HAP-1 (cell line): ENCODE results near the gene COASY.
A peak's percentile ranks its signal among the peaks of the same experiment; 100 is the strongest.

ENCODE experiments used
- DNase-seq, 2 experiments: peaks; one replicate each; pipeline ENCODE4 v3.0.0-alpha.2; 2016 to 2020; ENCODE audit warnings: low spot score in 2 of 2
- H3K27me3 ChIP-seq: fragments of 250-450 bp; sonication (Bioruptor Pico); 2 replicates; pipeline ENCODE4 v1.5.1; 2020; ENCODE audit warnings: low read depth, mild to moderate bottlenecking, moderate library complexity
- H3K36me3 ChIP-seq: fragments of 250-450 bp; sonication (Bioruptor Pico); replicated peaks from 2 replicates; pipeline ENCODE4 v1.5.1; 2020; ENCODE audit warnings: mild to moderate bottlenecking
- H3K4me1 ChIP-seq: fragments of 250-450 bp; sonication (Bioruptor Pico); 2 replicates; pipeline ENCODE4 v1.5.1; 2020; ENCODE audit warnings: mild to moderate bottlenecking
- H3K4me3 ChIP-seq: fragments of 250-450 bp; sonication (Bioruptor Pico); 2 replicates; pipeline ENCODE4 v1.5.1; 2020; ENCODE audit warnings: mild to moderate bottlenecking, moderate library complexity
- H3K9me3 ChIP-seq: fragments of 250-450 bp; sonication (Bioruptor Pico); 2 replicates; pipeline ENCODE4 v1.5.1; 2020; ENCODE audit warnings: mild to moderate bottlenecking, moderate library complexity
- in situ Hi-C: fragments of 300-500 bp; cut with MboI; formaldehyde crosslinking; loops from 3 replicates; pipeline ENCODE4 v1.14.3; 2020; ENCODE audit warnings: low sequenced_read_pairs, inconsistent platforms, mixed read lengths

Gene COASY

GRCh38 chr17:42521666-42522262 lies 40.2 kb upstream of the COASY start:
- peaks cover 18% of the 10 kb centered on the region for H3K36me3 ChIP-seq
- H3K27me3 ChIP-seq = no peaks in the 10 kb centered on the region
- peaks cover 17% of the 10 kb centered on the region for H3K4me1 ChIP-seq
- in situ Hi-C loops = loop anchor here (10.0 kb wide), 2 partner anchors 97 to 197 kb away; partner anchors contain the start of gene CAVIN1
- no peak for DNase-seq
- no peaks in the 10 kb centered on the region for H3K9me3 ChIP-seq
- H3K4me3 ChIP-seq = no peak overlapping the region

- in situ Hi-C loops = loop anchor here (10.0 kb wide), 2 partner anchors 98 to 198 kb away; partner anchors contain the start of gene CAVIN1
- no peak for DNase-seq
- no peaks in the 10 kb centered on the region for H3K9me3 ChIP-seq
- peaks cover 14% of the 10 kb centered on the region for H3K36me3 ChIP-seq
- H3K4me1 ChIP-seq = peaks cover 17% of the 10 kb centered on the region
- no peak overlapping the region for H3K4me3 ChIP-seq
- no peaks in the 10 kb centered on the region for H3K27me3 ChIP-seq
Observed at GRCh38 chr17:42522263-42522790, 39.6 kb upstream of the COASY start.

DNA sequence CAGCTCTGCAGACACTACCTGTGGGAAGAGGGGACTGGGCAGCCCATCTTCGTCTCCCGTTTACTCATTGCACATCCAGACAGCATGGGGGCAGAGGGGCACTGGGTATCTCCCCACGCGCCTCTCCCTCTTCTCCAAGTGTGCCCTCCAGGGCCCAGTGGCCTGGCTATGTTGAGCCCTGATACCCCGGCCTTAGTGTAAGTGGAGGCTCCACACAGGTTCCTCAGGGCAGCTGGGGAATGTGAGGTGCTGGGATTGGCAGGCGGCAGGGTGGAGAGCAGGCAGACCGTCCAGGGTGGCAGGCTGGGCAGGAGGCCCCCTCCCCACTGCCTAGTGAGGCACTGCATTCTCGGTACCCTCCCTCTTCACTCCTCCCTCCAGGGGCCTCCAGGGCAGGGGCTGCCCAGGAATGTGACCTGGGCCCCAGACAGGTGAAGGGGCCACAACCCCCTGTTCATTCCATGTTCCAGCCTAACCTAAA lies 39.1 kb upstream of the COASY start:
- in situ Hi-C loops = loop anchor here (10.0 kb wide), 2 partner anchors 98 to 198 kb away; partner anchors contain the start of gene CAVIN1
- DNase-seq = no peak
- H3K4me1 ChIP-seq = peaks cover 17% of the 10 kb centered on the region

GRCh38 chr17:42525221-42525620 lies 36.7 kb upstream of the COASY start:
- Histone ChIP-seq H3K27me3 (no peaks in the 10 kb centered on the region), H3K36me3 (peaks cover 13% of the 10 kb centered on the region), H3K9me3 (no peaks in the 10 kb centered on the region), H3K4me1 (peaks cover 5% of the 10 kb centered on the region), H3K4me3 (no peak overlapping the region)
- in situ Hi-C loops = loop anchor here (10.0 kb wide), 2 partner anchors 100 to 200 kb away; partner anchors contain the start of gene CAVIN1
- DNase-seq = no peak

More for the DNA sequence above, 39.1 kb upstream of the COASY start:
- no peaks in the 10 kb centered on the region for H3K9me3 ChIP-seq
- peaks cover 13% of the 10 kb centered on the region for H3K36me3 ChIP-seq
- no peak overlapping the region for H3K4me3 ChIP-seq
- H3K27me3 ChIP-seq = no peaks in the 10 kb centered on the region

GRCh38 chr17:42526031-42526444 lies 35.9 kb upstream of the COASY start:
- in situ Hi-C loops = loop anchor here (10.0 kb wide), 2 partner anchors 101 to 201 kb away; partner anchors contain the start of gene CAVIN1
- H3K4me1 ChIP-seq = 0 out of 2 replicates have a peak, but pooled peaks cover 2% of the 10 kb centered on the region

GRCh38 chr17:42527932-42528331 lies 34.0 kb upstream of the COASY start:
- no peak for DNase-seq
- no peaks in the 10 kb centered on the region for H3K27me3 ChIP-seq
- 0 out of 2 replicates have a peak, but pooled peaks cover 2% of the 10 kb centered on the region for H3K4me1 ChIP-seq
- H3K9me3 ChIP-seq = no peaks in the 10 kb centered on the region
- H3K4me3 ChIP-seq = no peak overlapping the region
- in situ Hi-C loops = loop anchor here (10.0 kb wide), 2 partner anchors 103 to 203 kb away; partner anchors contain the start of gene CAVIN1
- 0 out of 2 replicates have a peak, but pooled peaks cover 3% of the 10 kb centered on the region for H3K36me3 ChIP-seq

More at GRCh38 chr17:42526031-42526444, 35.9 kb upstream of the COASY start:
- H3K36me3 ChIP-seq = peaks cover 11% of the 10 kb centered on the region
- H3K4me3 ChIP-seq = no peak overlapping the region
- H3K9me3 ChIP-seq = no peaks in the 10 kb centered on the region
- no peaks in the 10 kb centered on the region for H3K27me3 ChIP-seq
- DNase-seq = no peak

DNA sequence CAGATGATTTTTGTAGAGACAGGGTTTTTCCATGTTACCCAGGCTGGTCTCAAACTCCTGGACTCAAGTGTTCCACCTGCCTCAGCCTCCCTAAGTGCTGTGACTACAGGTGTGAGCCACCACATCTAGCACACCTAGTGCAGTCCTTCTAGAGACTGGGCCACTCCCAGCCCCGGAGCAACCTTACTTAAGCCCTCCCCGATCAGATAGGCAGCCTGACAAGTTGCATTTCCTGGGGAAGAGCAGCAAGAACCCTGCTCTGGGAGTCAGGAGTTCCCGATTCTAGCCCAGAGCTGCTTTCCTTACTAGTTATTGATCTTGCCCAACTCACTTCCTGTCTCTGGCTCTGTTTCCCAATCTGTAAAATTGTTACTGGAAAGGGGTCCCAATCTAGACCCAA lies 32.9 kb upstream of the COASY start:
- in situ Hi-C loops = loop anchor here (10.0 kb wide), 2 partner anchors 104 to 204 kb away; partner anchors contain the start of gene CAVIN1
- no peak overlapping the region for H3K4me3 ChIP-seq
- H3K36me3 ChIP-seq = no peaks in the 10 kb centered on the region
- 0 out of 2 replicates have a peak, but pooled peaks cover 1% of the 10 kb centered on the region for H3K4me1 ChIP-seq
- no peaks in the 10 kb centered on the region for H3K9me3 ChIP-seq
- DNase-seq = no peak
- no peaks in the 10 kb centered on the region for H3K27me3 ChIP-seq

DNA sequence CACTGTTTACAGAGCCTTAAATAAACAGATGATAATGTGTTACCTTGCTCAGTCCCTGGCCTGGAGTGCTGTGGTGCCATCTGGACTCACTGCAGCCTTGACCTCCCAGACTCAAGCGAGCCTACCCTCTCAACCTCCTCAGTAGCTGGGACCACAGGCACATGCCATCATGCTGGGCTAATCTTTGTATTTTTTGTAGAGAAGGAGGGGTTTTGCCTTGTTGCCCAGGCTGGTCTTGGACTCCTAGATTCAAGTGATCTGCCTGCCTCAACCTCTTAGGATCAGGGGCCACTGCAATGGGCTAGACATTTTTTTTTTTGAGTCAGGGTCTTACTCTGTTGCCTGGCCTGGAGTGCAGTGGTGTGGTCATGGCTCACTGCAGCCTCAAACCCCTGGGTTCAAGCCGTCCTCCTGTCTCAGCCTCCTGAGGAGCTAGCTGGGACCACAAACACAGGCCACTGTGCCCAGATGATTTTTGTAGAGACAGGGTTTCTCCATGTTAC lies 30.9 kb upstream of the COASY start:
- no peak for DNase-seq
- no peaks in the 10 kb centered on the region for H3K9me3 ChIP-seq
- H3K4me3 ChIP-seq = no peak overlapping the region
- H3K36me3 ChIP-seq = no peaks in the 10 kb centered on the region
- H3K27me3 ChIP-seq = no peaks in the 10 kb centered on the region
- peaks cover 10% of the 10 kb centered on the region for H3K4me1 ChIP-seq
- in situ Hi-C loops = no loop called here

- H3K4me1 ChIP-seq = peaks cover 10% of the 10 kb centered on the region
- peak; percentile 59 to 73 for DNase-seq
Observed at GRCh38 chr17:42531455-42532354, 30.2 kb upstream of the COASY start.

DNA sequence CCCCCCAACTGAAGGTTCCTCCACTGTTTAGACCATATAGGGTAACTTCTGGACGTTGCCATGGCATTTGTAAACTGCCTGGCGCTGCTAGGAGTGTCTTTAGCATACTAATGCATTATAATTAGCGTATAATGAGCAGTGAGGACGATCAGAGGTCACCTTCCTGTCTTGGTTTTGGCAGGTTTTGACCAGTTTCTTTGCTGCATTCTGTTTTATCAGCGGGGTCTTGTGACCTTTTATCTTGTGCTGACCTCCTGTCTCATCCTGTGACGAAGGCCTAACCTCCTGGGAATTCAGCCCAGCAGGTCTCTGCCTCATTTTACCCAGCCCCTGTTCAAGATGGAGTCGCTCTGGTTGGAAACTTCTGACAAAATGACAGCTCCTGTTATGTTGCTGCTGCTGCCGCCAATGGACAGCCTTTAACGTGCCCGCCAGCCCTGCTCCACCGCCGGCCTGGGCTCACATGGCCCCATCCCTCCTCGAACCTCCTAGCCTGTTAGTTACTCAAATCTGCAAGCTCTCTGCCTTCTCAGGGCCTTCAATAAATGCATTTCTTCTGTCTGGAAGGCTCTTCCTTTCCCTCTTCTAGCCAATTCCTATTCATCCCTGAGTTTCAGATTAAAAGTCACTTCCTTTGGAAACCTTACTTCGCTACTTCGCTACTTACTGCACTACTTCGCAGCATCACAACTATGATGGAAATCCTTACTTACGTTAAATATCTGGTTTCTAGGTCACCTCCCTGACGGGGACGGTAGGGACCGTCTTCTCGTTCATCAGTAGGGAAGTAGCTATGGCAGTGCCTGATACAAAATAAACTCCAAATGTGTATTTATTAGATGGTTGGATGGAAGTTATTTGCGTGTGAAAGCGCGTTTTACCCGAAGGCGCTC lies 26.5 kb upstream of the COASY start:
- no peak for DNase-seq
- Histone ChIP-seq H3K9me3 (no peaks in the 10 kb centered on the region), H3K27me3 (no peaks in the 10 kb centered on the region), H3K4me1 (peaks cover 16% of the 10 kb centered on the region), H3K4me3 (peak overlapping the region; percentile 25), H3K36me3 (peaks cover 22% of the 10 kb centered on the region)
- in situ Hi-C loops = no loop called here

More at GRCh38 chr17:42531455-42532354, 30.2 kb upstream of the COASY start:
- Histone ChIP-seq H3K9me3 (no peaks in the 10 kb centered on the region), H3K27me3 (no peaks in the 10 kb centered on the region), H3K4me3 (peak overlapping the region; percentile 27), H3K36me3 (no peaks in the 10 kb centered on the region; the same call in 1 of the 2 replicates)
- in situ Hi-C loops = no loop called here

DNA sequence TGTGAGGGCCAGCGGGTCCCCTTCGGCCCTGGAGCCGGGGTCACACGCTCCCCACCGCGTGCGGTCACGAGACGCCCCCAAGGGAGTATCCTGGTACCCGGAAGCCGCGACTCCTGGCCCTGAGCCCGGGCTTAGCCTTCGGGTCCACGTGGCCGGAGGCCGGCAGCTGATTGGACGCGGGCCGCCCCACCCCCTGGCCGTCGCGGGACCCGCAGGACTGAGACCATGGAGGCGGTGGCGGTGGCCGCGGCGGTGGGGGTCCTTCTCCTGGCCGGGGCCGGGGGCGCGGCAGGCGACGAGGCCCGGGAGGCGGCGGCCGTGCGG lies 25.9 kb upstream of the COASY start, which contains the start of gene NAGLU:
Gene NAGLU, plus strand, starts transcription at position 194 of the 324 bp plus-strand sequence. Its CDS starts 32 bp downstream, at position 226.
- peak; percentile 83 to 97 for DNase-seq
- in situ Hi-C loops = no loop called here
- no peaks in the 10 kb centered on the region for H3K9me3 ChIP-seq
- peak within 1 kb of the TSS; percentile 56 for H3K4me3 ChIP-seq
- no peaks in the 10 kb centered on the region for H3K27me3 ChIP-seq
- H3K4me1 ChIP-seq = peaks cover 16% of the 10 kb centered on the region
- peaks cover 22% of the 10 kb centered on the region for H3K36me3 ChIP-seq

GRCh38 chr17:42536372-42537155 lies 25.4 kb upstream of the COASY start:
- in situ Hi-C loops = no loop called here
- H3K36me3 ChIP-seq = peaks cover 25% of the 10 kb centered on the region

More at GRCh38 chr17:42536372-42537155, 25.4 kb upstream of the COASY start:
- H3K9me3 ChIP-seq = no peaks in the 10 kb centered on the region
- H3K27me3 ChIP-seq = no peaks in the 10 kb centered on the region
- DNase-seq = peak; percentile 80 to 91
- peak overlapping the region; percentile 56 for H3K4me3 ChIP-seq
- peaks cover 16% of the 10 kb centered on the region for H3K4me1 ChIP-seq
